A549 (cell line): Measurements from ENCODE around the gene CDC40. TPM values are rescaled to one million over a fixed set of nuclear protein-coding genes. Genes with fewer than 3 reads are reported as not detected.
"Not testable (repeated sequence)": the region's sequence is repeated elsewhere in the genome, so short reads cannot be mapped to it uniquely, and the experiment has no call there.

Experiments used
- ATAC-seq, 2 experiments: fragments of 200-7000 bp in 1 of 2; fragments of >200 bp in 1 of 2; cut with Nextera tagmentation in 1 of 2; cut with Tn5 transposase in 1 of 2; 3 replicates each; pipeline versions ENCODE4 v1.8.0 to v1.9.1; 2018 to 2020; ENCODE audit warnings: mild to moderate bottlenecking in 1 of 2, moderate library complexity in 1 of 2
- CTCF ChIA-PET: fragments of 300-600 bp; sonication (Branson Sonifier 250); formaldehyde crosslinking; extraction: SDS; loops from one replicate; lab custom pipeline; 2021; ENCODE audit warnings: antibody characterized with exemption, inconsistent platforms; lab: Yijun Ruan, JAX
- POLR2A ChIA-PET: fragments of 350-600 bp; formaldehyde crosslinking; extraction: SDS; loops from one replicate; lab custom pipeline; 2021; ENCODE audit warnings: antibody characterized with exemption, inconsistent platforms; lab: Yijun Ruan, JAX
- DNase-seq, 2 experiments: peaks; one replicate each; pipeline versions ENCODE4 v3.0.0 to v3.0.0-alpha.2; 2011 to 2016; ENCODE audit warnings: low read depth in 1 of 2, low spot score in 1 of 2
- FAIRE-seq: peaks from 2 replicates; lab custom pipeline; 2011; peaks lifted over from hg19 to GRCh38; lab: Jason Lieb, UNC
- H3K27ac ChIP-seq, 2 experiments: fragments of >200 bp; sonication (Bioruptor Twin); formaldehyde crosslinking; 3 replicates each; pipeline ENCODE4 v1.5.1; 2016 to 2017
- H3K4me1 ChIP-seq: fragments of >200 bp; sonication (Bioruptor Twin); formaldehyde crosslinking; 3 replicates; pipeline ENCODE4 v1.6.1; 2016
- H3K4me2 ChIP-seq: fragments of >200 bp; sonication (Bioruptor Twin); formaldehyde crosslinking; 3 replicates; pipeline ENCODE4 v1.6.1; 2016
- H3K4me3 ChIP-seq: fragments of >200 bp; sonication (Bioruptor Twin); formaldehyde crosslinking; 3 replicates; pipeline ENCODE4 v1.5.1; 2016
- H3K9me3 ChIP-seq: fragments of >200 bp; sonication (Bioruptor Twin); formaldehyde crosslinking; 3 replicates; pipeline ENCODE4 v1.6.1; 2016
- CHD2 ChIP-seq: fragments of 150-350 bp; IDR thresholded peaks from 2 replicates; pipeline ENCODE4 v1.6.1; 2014; ENCODE audit warnings: low read length; ENCODE audit not compliant: partially characterized antibody
- ELK1 ChIP-seq: fragments of 150-350 bp; IDR thresholded peaks from 2 replicates; pipeline ENCODE4 v1.6.1; 2014; ENCODE audit warnings: low read depth, mild to moderate bottlenecking, low read length
- FOSB ChIP-seq: fragments of 250-450 bp; sonication (Bioruptor Pico); IDR thresholded peaks from 2 replicates; pipeline ENCODE4 v1.5.0; 2020; ENCODE audit warnings: mild to moderate bottlenecking, moderate library complexity
- GATA3 ChIP-seq: IDR thresholded peaks from 2 replicates; pipeline ENCODE4 v1.6.1; 2012; ENCODE audit warnings: borderline replicate concordance
- HEYL ChIP-seq: fragments of 250-450 bp; sonication (Bioruptor Pico); IDR thresholded peaks from 2 replicates; pipeline ENCODE4 v1.8.0; 2021; ENCODE audit warnings: mild to moderate bottlenecking, moderate library complexity
- JUNB ChIP-seq: fragments of >200 bp; sonication (Bioruptor Twin); formaldehyde crosslinking; IDR thresholded peaks from 2 replicates; pipeline ENCODE4 v1.6.1; 2016
- KDM1A ChIP-seq: fragments of 200-600 bp; sonication (generic); IDR thresholded peaks from 2 replicates; pipeline ENCODE4 v1.6.1; 2016; ENCODE audit warnings: low read depth, mild to moderate bottlenecking
- NPAS2 ChIP-seq: fragments of 250-450 bp; sonication (Bioruptor Pico); IDR thresholded peaks from 2 replicates; pipeline ENCODE4 v1.8.0; 2022; ENCODE audit warnings: mild to moderate bottlenecking, moderate library complexity, borderline replicate concordance
- NR3C1 ChIP-seq: fragments of >200 bp; sonication (Bioruptor Twin); formaldehyde crosslinking; IDR thresholded peaks from 3 replicates; pipeline ENCODE4 v1.6.1; 2017
- PBX3 ChIP-seq: IDR thresholded peaks from 2 replicates; pipeline ENCODE4 v1.6.1; 2012
- PHF8 ChIP-seq: fragments of 200-600 bp; sonication (generic); IDR thresholded peaks from 2 replicates; pipeline ENCODE4 v1.6.1; 2016; ENCODE audit warnings: low read depth, mild to moderate bottlenecking, antibody characterized with exemption, moderate library complexity, borderline replicate concordance
- REST ChIP-seq: fragments of 200-600 bp; sonication (generic); IDR thresholded peaks from 2 replicates; pipeline ENCODE4 v1.6.1; 2016; ENCODE audit warnings: antibody characterized with exemption, mild to moderate bottlenecking, moderate library complexity
- RNF2 ChIP-seq: fragments of 200-600 bp; sonication (generic); IDR thresholded peaks from 2 replicates; pipeline ENCODE4 v1.6.1; 2016; ENCODE audit warnings: low read depth, mild to moderate bottlenecking, antibody characterized with exemption, moderate library complexity, borderline replicate concordance
- TP53 ChIP-seq: fragments of 250-450 bp; sonication (Bioruptor Pico); IDR thresholded peaks from 2 replicates; pipeline ENCODE4 v1.5.0; 2021; ENCODE audit warnings: mild to moderate bottlenecking, moderate library complexity
- ZFP36 ChIP-seq: fragments of 450-650 bp; IDR thresholded peaks from 2 replicates; pipeline ENCODE4 v1.6.1; 2014; ENCODE audit warnings: borderline replicate concordance; ENCODE audit not compliant: partially characterized antibody
- WGBS: methylation state at CpG from one replicate; pipeline ENCODE4 v1.1.6; 2017; ENCODE audit errors: missing lambda C conversion rate; 5-methylcytosine and 5-hydroxymethylcytosine counted together
- polyA plus RNA-seq, 4 experiments: library from polyadenylated mRNA; depleted of rRNA in 3 of 4; stranded (reverse); fragments of >200 nt; fragmentation: RNase III in 1 of 4; extraction: RNeasy Plus Mini Kit Qiagen cat#74134 plus additional on column Dnase treatment in 1 of 4; gene quantifications; 2 replicates in 3 of 4; 3 replicates in 1 of 4; pipeline ENCODE4 v1.2.3, GENCODE V29; 2011 to 2017

The CDC40 gene
- polyA plus RNA-seq, 2 of the 4 experiments (the other 2 are of a cell fraction), result 11.6 to 22.2 TPM

- Histone ChIP-seq H3K9me3 (no peaks in the 10 kb centered on the region), H3K27ac (no peak overlapping the region), H3K4me1 (no peaks in the 10 kb centered on the region), H3K4me2 (no peak overlapping the region), H3K4me3 (no peak overlapping the region)
- DNase-seq (no peak), FAIRE-seq (no peak), ATAC-seq (no peak)
- ChIA-PET CTCF (no interaction called here), POLR2A (no interaction called here)
- WGBS, result 73% methylated on average over 2 of the region's 2 CpGs
- TF ChIP-seq JUNB (no peak), TP53 (CRISPR knock-in tag) (no peak), NPAS2 (CRISPR knock-in tag) (no peak), PHF8 (no peak), HEYL (CRISPR knock-in tag) (no peak)
Measured at GRCh38 chr6:110232450-110232849, 52.2 kb downstream of the CDC40 start.

- TF ChIP-seq ELK1 (no peak), GATA3 (no peak), FOSB (CRISPR knock-in tag) (no peak), ZFP36 (no peak), RNF2 (no peak), KDM1A (no peak), NR3C1 (no peak), CHD2 (no peak), REST (no peak), PBX3 (no peak)
- H3K4me3 ChIP-seq, result no peak overlapping the region
- ATAC-seq, result no peak
- FAIRE-seq, result no peak
- no peaks in the 10 kb centered on the region for H3K4me1 ChIP-seq
- ChIA-PET CTCF (no interaction called here), POLR2A (no interaction called here)
- H3K4me2 ChIP-seq, result no peak overlapping the region
- WGBS, result 95% methylated on average over 2 of the region's 2 CpGs
- no peak overlapping the region for H3K27ac ChIP-seq
- DNase-seq, result no peak
- H3K9me3 ChIP-seq, result no peaks in the 10 kb centered on the region
Measured at GRCh38 chr6:110233770-110234374, 53.6 kb downstream of the CDC40 start.

- FAIRE-seq, CTCF ChIA-PET, H3K27ac ChIP-seq, ATAC-seq, POLR2A ChIA-PET, H3K9me3 ChIP-seq, H3K4me3 ChIP-seq, H3K4me2 ChIP-seq, DNase-seq, H3K4me1 ChIP-seq: not testable (repeated sequence)
- 100% methylated on average over 1 of the region's 1 CpG for WGBS
Measured at GRCh38 chr6:110236007-110236406, 55.8 kb downstream of the CDC40 start.
